Thyroid gland (tissue), 4 donors: Measurements from ENCODE around the gene TP63. TPM values are rescaled to one million over a fixed set of nuclear protein-coding genes. Genes with fewer than 3 reads are reported as not detected.

Experiments used
- DNase-seq, 2 donors: peaks; one replicate each; pipeline ENCODE4 v3.0.0-alpha.2; 2019
- H3K27ac ChIP-seq, 3 donors: fragments of 200-600 bp; sonication (generic); 1 replicate in 2 of 3; 2 replicates in 1 of 3; pipeline ENCODE4 v1.5.1; 2016 to 2019; ENCODE audit warnings: mild to moderate bottlenecking in 1 of 3, moderate library complexity in 1 of 3
- H3K27me3 ChIP-seq: fragments of 200-600 bp; sonication (generic); one replicate; pipeline ENCODE4 v1.5.1; 2019
- H3K36me3 ChIP-seq, 2 donors: fragments of 200-600 bp; sonication (generic); one replicate each; pipeline ENCODE4 v1.5.1; 2016 to 2019
- H3K4me1 ChIP-seq, 2 donors: fragments of 200-600 bp; sonication (generic); one replicate each; pipeline ENCODE4 v1.5.1; 2017 to 2019
- H3K4me3 ChIP-seq, 3 donors: fragments of 200-600 bp; sonication (generic); replicated peaks in 1 of 3; 1 replicate in 2 of 3; 2 replicates in 1 of 3; pipeline ENCODE4 v1.5.1; 2016; ENCODE audit warnings: mild to moderate bottlenecking in 1 of 3
- H3K9me3 ChIP-seq: fragments of 200-600 bp; sonication (generic); one replicate; pipeline ENCODE4 v1.5.1; 2017
- CTCF ChIP-seq, 6 experiments: fragments of 200-600 bp in 3 of 6; fragments of 450-650 bp in 3 of 6; sonication (generic) in 3 of 6; IDR thresholded peaks; one replicate each; pipeline ENCODE4 v1.5.1; 2016 to 2019; ENCODE audit warnings: antibody characterized with exemption in 6 of 6, mild to moderate bottlenecking in 2 of 6, inconsistent platforms in 1 of 6, moderate library complexity in 1 of 6
- POLR2A ChIP-seq, 2 donors: fragments of 450-650 bp; IDR thresholded peaks; one replicate each; pipeline ENCODE4 v1.6.1; 2017; ENCODE audit warnings: antibody characterized with exemption in 2 of 2, mild to moderate bottlenecking in 2 of 2, moderate library complexity in 1 of 2
- WGBS, 2 donors: methylation state at CpG; one replicate each; pipeline ENCODE4 v1.1.5; 2017; 5-methylcytosine and 5-hydroxymethylcytosine counted together
- intact Hi-C: fragments of 100-400 bp; cut with DNase I; formaldehyde crosslinking; loops from one replicate; pipeline ENCODE4 v1.15.1; 2023
- total RNA-seq, 4 donors: library from RNA; depleted of rRNA; stranded (reverse); fragments of >200 nt; gene quantifications; one replicate each; pipeline ENCODE4 v1.2.3, GENCODE V29; 2016

TP63 gene
- total RNA-seq, 4 donors from 2014 or later, result 1.2 to 1.3 TPM; not detected in 2

- no peaks in the 10 kb centered on the region for H3K4me1 ChIP-seq
- no peak overlapping the region for H3K27ac ChIP-seq
- no peaks in the 10 kb centered on the region for H3K36me3 ChIP-seq
- H3K9me3 ChIP-seq, result no peaks in the 10 kb centered on the region
- H3K4me3 ChIP-seq, result no peak overlapping the region
- H3K27me3 ChIP-seq, result no peaks in the 10 kb centered on the region
- TF ChIP-seq CTCF (IDR thresholded peaks at IDR 0.05), result no peak
- no peak for TF ChIP-seq POLR2A (IDR thresholded peaks at IDR 0.05)
- no peak for DNase-seq
- intact Hi-C loops, result no loop called here
These were observed 10.6 kb downstream of the TP63 start for GRCh38 chr3:189641776-189642175.

- no peak overlapping the region for H3K4me3 ChIP-seq
These were observed 15.8 kb downstream of the TP63 start for GRCh38 chr3:189646853-189647542.

GRCh38 chr3:189652042-189652441 is 20.9 kb downstream of the TP63 start:
- Histone ChIP-seq H3K4me3 (no peak overlapping the region), H3K27ac (no peak overlapping the region), H3K9me3 (no peaks in the 10 kb centered on the region), H3K4me1 (no peaks in the 10 kb centered on the region), H3K27me3 (no peaks in the 10 kb centered on the region), H3K36me3 (no peaks in the 10 kb centered on the region)
- no peak for TF ChIP-seq CTCF (IDR thresholded peaks at IDR 0.05)
- no peak for TF ChIP-seq POLR2A (IDR thresholded peaks at IDR 0.05)
- 79% methylated on average over 1 of the region's 1 CpG; no CpG with 5 or more reads in 1 of the 2 donors for WGBS, 2 donors
- no peak for DNase-seq
- intact Hi-C loops, result no loop called here

More at GRCh38 chr3:189646853-189647542, 15.8 kb downstream of the TP63 start:
- TF ChIP-seq POLR2A (IDR thresholded peaks at IDR 0.05), result no peak
- TF ChIP-seq CTCF (IDR thresholded peaks at IDR 0.05), result no peak
- Histone ChIP-seq H3K4me1 (no peaks in the 10 kb centered on the region), H3K36me3 (no peaks in the 10 kb centered on the region), H3K27me3 (no peaks in the 10 kb centered on the region), H3K9me3 (no peaks in the 10 kb centered on the region), H3K27ac (no peak overlapping the region)
- intact Hi-C loops, result no loop called here
- 87 to 88% methylated on average over 8 of the region's 8 CpGs for WGBS, 2 donors
- no peak for DNase-seq

DNA sequence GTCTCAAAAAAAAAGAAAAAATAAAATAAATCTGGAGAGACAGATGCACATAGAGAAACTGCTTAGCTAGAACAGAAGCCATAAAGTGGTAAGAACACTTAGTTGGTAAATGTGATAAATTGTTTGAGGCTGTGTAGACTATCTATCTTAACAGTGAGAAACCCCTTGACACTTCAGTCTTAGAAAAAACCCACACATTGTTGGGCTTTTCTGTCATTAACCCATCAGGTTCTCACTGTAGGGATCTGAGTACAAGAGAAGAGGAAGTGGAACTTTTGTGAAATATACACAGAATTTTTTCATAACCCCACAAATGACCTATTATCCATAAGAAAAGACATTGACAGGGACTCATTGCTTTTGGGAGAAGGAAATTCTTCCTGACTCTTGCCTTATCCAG is 24.4 kb downstream of the TP63 start:
- H3K27me3 ChIP-seq, result no peaks in the 10 kb centered on the region
- no peaks in the 10 kb centered on the region for H3K36me3 ChIP-seq
- TF ChIP-seq POLR2A (IDR thresholded peaks at IDR 0.05) (no peak), CTCF (IDR thresholded peaks at IDR 0.05) (no peak)
- H3K4me3 ChIP-seq, result no peak overlapping the region
- intact Hi-C loops, result no loop called here
- no peaks in the 10 kb centered on the region for H3K4me1 ChIP-seq
- H3K9me3 ChIP-seq, result no peaks in the 10 kb centered on the region
- no peak for DNase-seq
- H3K27ac ChIP-seq, result no peak overlapping the region

- H3K36me3 ChIP-seq, result no peaks in the 10 kb centered on the region
- WGBS, 2 donors, result 83 to 87% methylated on average over 1 of the region's 1 CpG
- no peak overlapping the region for H3K27ac ChIP-seq
- no peaks in the 10 kb centered on the region for H3K27me3 ChIP-seq
- no peak for DNase-seq
- no peaks in the 10 kb centered on the region for H3K9me3 ChIP-seq
- H3K4me1 ChIP-seq, result no peaks in the 10 kb centered on the region
- no peak for TF ChIP-seq POLR2A (IDR thresholded peaks at IDR 0.05)
- TF ChIP-seq CTCF (IDR thresholded peaks at IDR 0.05), result no peak
- intact Hi-C loops, result no loop called here
- no peak overlapping the region for H3K4me3 ChIP-seq
These were observed 28.4 kb downstream of the TP63 start for GRCh38 chr3:189659571-189659970.
